Stimulated activated CD8-positive, alpha-beta memory T cell treated with anti-CD3 and anti-CD28 coated beads, Interleukin-2, amount 100 ng/mL, for 1 hour (primary cell): ENCODE data around the gene KRT81.

Experiments used
- DNase-seq, 2 donors: peaks; one replicate each; pipeline ENCODE4 v3.0.0-alpha.2; 2020; ENCODE audit warnings: low read depth in 2 of 2

The KRT81 gene

GRCh38 chr12:52291267-52291935 is at the start of gene KRT81:
KRT81 (minus strand) TSS chr12:52291534; CDS start chr12:52291465, 69 bp downstream.
- no peak for DNase-seq

DNA sequence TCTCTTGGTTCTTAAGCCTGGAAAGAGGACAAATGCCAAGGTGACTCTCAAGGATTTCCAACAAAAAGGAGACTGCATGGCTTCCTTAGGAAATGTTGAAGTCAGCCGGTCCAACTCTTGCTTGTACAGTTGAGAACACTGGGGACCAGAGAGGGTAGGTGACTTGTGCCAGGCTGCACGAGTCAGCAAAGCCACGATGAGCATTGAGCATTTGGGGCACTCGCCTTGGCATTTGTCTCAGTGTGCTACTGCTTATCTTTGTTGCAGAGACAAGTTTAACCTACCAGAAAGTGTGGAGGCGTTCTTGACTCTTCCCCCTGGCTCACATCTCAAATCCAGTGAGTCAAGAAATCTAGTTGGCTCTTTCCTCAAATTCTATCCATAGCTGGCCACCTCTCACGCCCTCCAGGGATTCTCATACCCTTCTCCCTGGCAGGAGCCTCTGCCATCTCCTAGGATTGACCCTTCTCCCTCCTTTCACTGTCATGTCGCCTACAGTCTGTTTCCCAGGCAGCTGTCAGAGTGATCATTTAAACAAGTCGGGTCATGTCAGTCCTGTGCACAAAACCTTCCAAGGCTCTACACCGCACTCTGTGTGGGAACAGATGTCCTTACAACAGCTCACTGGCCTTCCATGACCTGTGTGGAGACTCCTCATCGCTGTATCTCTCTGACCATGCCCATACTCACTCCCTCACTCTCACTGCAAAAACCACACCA is 47.1 kb upstream of the KRT81 start:
- DNase-seq = no peak

DNA sequence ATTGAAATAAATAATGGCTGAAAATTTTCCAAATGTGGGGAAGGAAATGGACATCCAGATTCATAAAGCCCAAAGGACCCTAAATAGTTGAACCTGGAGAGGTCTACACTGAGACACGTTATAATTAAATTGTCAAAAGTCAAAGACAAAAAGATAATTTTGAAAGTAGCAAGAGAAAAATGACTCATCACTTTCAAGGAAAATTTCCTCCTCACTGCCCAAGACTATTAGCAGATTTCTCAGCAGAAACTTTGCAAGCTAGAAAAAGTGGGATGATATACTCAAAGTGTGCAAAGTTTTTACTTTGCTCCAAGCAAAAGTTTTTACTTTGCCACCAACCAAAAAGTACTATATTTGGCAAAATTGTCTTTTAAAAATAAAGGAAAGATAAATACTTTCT is 45.7 kb upstream of the KRT81 start:
- DNase-seq = no peak

- no peak for DNase-seq
Measured at GRCh38 chr12:52336641-52337040, 45.3 kb upstream of the KRT81 start.

GRCh38 chr12:52335598-52336262 is 44.4 kb upstream of the KRT81 start:
- DNase-seq = no peak

GRCh38 chr12:52334185-52334584 is 42.9 kb upstream of the KRT81 start:
- no peak for DNase-seq

DNA sequence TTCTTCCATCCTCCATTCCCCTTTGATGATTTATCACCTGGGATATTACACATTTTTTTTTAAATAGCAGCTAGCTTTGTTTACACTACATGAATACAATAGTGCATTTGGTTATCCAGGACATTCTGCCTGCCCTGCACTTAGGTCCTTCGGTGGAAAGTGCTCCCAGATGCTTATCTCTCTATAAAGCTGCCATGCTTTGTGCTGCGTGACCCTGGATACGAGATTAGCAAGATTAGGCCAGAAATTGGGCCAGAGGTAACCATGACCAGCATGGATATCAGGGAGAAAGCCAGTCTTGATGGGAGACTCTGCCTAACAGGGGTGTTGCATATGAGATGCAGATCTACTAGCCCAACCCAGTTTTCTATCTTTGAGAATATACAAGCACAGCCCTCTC is 42.0 kb upstream of the KRT81 start:
- DNase-seq = no peak

GRCh38 chr12:52332381-52332780 is 41.0 kb upstream of the KRT81 start:
- no peak for DNase-seq

GRCh38 chr12:52331833-52332232 is 40.5 kb upstream of the KRT81 start:
- no peak for DNase-seq

DNA sequence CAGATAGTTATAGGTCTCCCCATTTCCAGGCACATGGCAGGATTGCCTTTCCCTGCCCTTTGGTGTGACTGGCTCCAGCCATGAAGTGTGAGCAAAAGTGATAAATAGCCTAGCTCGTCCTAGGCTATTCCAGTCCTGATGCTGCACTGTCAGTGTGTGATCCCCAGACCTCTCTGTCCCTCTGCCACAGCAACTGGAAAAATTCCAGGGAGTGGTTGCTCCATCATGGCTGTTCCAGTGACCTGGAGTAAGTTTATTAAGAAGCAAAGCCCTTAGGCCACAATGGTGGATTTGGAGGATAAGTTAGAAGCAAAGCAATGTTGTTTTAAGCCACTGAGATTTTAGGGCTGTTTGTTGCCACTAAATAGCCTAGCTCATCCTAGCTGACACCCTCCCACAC is 39.7 kb upstream of the KRT81 start:
- no peak for DNase-seq

DNA sequence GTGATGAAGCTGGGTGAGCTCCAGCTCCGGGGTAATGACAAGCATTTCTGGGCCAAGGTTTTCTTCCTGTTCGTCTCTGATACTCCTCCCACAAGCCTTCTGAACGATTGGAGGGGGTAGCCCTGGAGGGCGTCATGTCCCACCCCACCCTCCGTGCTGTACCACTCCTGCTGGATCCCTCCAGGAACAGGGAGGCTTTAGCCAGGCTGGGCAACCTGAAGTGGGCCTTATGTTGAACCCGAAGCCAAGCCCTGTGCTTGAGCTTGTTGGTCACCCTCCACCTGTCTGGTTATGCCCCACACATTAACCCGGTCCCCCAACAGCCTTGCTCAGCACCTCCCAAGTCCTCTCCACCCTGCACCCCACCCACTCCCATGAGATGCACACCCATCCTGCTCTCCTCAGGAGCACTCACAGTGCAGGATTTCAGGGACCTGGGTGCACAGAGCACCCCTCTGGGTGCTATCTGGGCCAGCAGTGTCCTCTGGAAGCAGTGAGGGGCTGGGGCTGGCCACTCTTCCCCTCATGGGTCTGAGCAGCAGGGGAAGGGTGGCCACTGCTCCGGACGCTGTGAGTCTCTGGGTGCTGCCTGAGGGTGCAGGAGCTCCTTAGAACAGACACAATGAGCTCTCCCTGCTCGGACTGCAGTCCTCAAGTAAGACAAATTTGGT is 36.6 kb upstream of the KRT81 start:
- no peak for DNase-seq

- peak; percentile 53 to 61 for DNase-seq
Measured at GRCh38 chr12:52327052-52327829, 35.9 kb upstream of the KRT81 start.

DNA sequence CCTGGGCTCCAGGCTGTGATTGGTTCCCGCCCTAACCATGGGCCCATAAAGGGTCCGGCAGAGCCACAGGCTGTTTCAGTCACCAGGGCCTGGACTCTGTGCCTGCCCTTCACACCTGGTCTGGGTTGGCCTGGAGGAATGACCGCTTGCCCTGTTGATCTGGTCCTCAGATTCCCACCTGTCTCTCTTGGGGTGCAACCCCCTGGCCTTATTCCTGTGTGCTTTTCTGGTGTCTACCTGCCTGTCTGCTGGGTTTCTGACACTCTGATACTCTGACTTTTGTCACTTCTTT is 32.8 kb upstream of the KRT81 start:
- DNase-seq = no peak

DNA sequence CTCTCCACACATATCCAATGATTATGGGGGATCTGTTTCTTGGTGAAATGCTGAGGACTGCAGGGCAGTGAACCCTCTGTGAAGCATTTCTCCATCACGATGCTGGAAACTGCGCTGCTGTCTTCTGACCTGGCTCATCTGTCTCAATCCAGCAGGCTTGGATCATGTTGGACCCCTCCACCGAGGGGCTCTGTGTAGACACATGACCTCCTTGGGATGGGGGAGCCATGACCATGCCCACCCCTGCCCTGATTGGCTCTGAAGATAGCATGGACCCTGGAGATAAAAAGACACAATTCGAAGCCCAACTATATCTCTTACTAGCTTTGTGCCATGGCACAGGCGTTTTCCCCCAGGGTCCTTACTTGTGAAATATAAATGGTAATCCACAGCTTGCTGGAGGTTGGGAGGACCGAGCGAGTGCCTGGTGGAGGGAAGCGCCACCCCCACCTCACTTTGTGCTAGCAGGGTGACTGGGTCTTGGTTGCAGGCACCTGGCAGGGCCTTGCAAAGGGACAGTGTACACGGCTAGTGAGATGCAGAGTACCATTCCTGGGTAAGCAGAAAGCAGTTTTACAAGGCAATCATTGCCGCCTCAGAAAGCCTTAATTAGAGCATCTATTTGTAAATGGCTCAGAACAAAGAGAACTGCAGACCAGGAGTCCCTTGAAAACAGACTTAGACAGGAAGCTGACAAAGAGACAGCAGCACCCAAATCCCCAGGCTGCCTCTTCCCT is 32.2 kb upstream of the KRT81 start:
- DNase-seq = no peak

- no peak for DNase-seq
Measured at GRCh38 chr12:52323001-52323400, 31.7 kb upstream of the KRT81 start.

DNA sequence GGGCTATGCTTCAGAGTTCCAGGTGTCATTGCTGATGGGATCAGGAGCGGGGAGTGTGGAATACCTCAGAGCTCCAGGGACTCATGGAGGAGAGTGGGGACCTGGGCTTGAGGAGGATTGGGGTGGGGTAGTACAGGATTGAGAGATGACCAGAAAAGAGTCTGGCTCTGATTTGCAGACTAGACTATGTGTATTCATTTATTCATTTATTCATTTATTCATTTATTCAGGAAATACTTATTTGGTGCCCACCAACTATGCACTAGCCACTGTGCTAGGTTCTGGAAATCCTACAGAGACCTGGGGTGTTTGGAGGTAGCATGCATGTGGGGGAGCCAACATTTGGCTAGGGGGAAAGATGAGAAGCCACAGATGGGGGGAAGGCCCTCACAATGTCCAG is 30.7 kb upstream of the KRT81 start:
- DNase-seq = no peak

GRCh38 chr12:52321418-52321817 is 30.1 kb upstream of the KRT81 start:
- DNase-seq = no peak

- DNase-seq = no peak
Measured at GRCh38 chr12:52320784-52321400, 29.6 kb upstream of the KRT81 start, which contains the start of gene KRT83. KRT83 (minus strand) TSS chr12:52321398; CDS start chr12:52321335, 63 bp downstream.

GRCh38 chr12:52319097-52319496 is 27.8 kb upstream of the KRT81 start:
- no peak for DNase-seq

- no peak for DNase-seq
Measured at GRCh38 chr12:52318241-52318990, 27.1 kb upstream of the KRT81 start.
